ENCODE results near the gene OLFML1.

DNA sequence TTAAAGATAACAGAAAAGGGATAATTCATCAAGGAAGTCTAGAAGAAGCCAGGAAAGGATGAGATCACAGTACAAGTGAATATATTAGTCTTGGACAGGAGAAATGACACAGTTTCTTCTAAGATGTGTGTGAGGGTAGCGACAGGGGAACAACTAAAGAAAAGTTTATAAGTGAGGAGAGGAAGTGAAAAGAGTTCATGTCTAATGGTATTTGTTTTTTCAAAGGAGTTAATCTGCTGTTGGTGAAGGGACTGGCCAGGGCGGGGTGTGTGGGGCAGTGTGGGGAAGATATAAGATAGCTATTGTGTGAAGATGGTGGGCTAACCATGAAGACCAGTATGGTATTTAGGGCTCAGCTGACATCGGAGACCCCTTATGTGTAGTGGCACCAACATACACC, 20.9 kb downstream of the OLFML1 start:
- TF ChIP-seq BHLHE40 (IDR thresholded peaks at IDR 0.05; ENCODE audit: borderline replicate concordance) (no peak), TARDBP (IDR thresholded peaks at IDR 0.05) (no peak), HDGF (IDR thresholded peaks at IDR 0.05; ENCODE audit: borderline replicate concordance) (no peak), ELF4 (IDR thresholded peaks at IDR 0.05) (no peak), ARNT (IDR thresholded peaks at IDR 0.05) (no peak)
- TF ChIP-seq, protein P1, sequence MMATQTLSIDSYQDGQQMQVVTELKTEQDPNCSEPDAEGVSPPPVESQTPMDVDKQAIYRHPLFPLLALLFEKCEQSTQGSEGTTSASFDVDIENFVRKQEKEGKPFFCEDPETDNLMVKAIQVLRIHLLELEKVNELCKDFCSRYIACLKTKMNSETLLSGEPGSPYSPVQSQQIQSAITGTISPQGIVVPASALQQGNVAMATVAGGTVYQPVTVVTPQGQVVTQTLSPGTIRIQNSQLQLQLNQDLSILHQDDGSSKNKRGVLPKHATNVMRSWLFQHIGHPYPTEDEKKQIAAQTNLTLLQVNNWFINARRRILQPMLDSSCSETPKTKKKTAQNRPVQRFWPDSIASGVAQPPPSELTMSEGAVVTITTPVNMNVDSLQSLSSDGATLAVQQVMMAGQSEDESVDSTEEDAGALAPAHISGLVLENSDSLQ (IDR thresholded peaks at IDR 0.05): no peak
